ENCODE measurements around the gene SNX9. TPM values are rescaled to one million over a fixed set of nuclear protein-coding genes. Genes with fewer than 3 reads are reported as not detected.
"Not testable (repeated sequence)": the region's sequence is repeated elsewhere in the genome, so short reads cannot be mapped to it uniquely, and the experiment has no call there.

SNX9 gene
- total RNA-seq, 2 experiments from 2014 or later, result 44.9 to 45.1 TPM

- H3K36me3 Mint-ChIP-seq (ENCODE audit: low read depth), result peaks cover 9% of the 10 kb centered on the region
- no peak overlapping the region for H3K4me3 Mint-ChIP-seq
- CTCF ChIA-PET, result interaction anchor here (1.0 to 1.7 kb wide), 2 partner anchors 14 to 106 kb away, joined by 3 to 4 read pairs; no protein-coding TSS in a partner anchor
- H3K27ac Mint-ChIP-seq, result no peak overlapping the region
- TF ChIP-seq CTCF (IDR thresholded peaks at IDR 0.05), result no peak
- no peaks in the 10 kb centered on the region for H3K27me3 Mint-ChIP-seq
- no peak for ATAC-seq
- H3K9me3 Mint-ChIP-seq, result peaks cover 10% of the 10 kb centered on the region
- POLR2A ChIA-PET, result no interaction called here
- DNase-seq, result no peak
- intact Hi-C loops (cut with micrococcal nuclease), result no loop called here
- peaks cover 23% of the 10 kb centered on the region for H3K4me1 Mint-ChIP-seq (ENCODE audit: low read depth)
Observed at GRCh38 chr6:157964100-157964499, 141.1 kb downstream of the SNX9 start.

- no peaks in the 10 kb centered on the region for H3K27me3 Mint-ChIP-seq
- no peak overlapping the region for H3K4me3 Mint-ChIP-seq
- peaks cover 25% of the 10 kb centered on the region for H3K4me1 Mint-ChIP-seq (ENCODE audit: low read depth)
- CTCF ChIA-PET, result interaction anchor here (0.7 kb wide), 1 partner anchor 60 kb away, joined by 3 read pairs; no protein-coding TSS in a partner anchor
- TF ChIP-seq CTCF (IDR thresholded peaks at IDR 0.05), result no peak
- H3K27ac Mint-ChIP-seq, result no peak overlapping the region
- H3K36me3 Mint-ChIP-seq (ENCODE audit: low read depth), result no peaks in the 10 kb centered on the region
- DNase-seq (no peak), ATAC-seq (no peak)
- POLR2A ChIA-PET, result interaction anchor here (0.7 kb wide), 2 partner anchors 17 to 681 kb away, joined by 3 to 4 read pairs; no protein-coding TSS in a partner anchor
- H3K9me3 Mint-ChIP-seq, result peaks cover 1% of the 10 kb centered on the region
- intact Hi-C loops (cut with micrococcal nuclease), result no loop called here
Observed at GRCh38 chr6:157965387-157965786, 142.3 kb downstream of the SNX9 start.

DNA sequence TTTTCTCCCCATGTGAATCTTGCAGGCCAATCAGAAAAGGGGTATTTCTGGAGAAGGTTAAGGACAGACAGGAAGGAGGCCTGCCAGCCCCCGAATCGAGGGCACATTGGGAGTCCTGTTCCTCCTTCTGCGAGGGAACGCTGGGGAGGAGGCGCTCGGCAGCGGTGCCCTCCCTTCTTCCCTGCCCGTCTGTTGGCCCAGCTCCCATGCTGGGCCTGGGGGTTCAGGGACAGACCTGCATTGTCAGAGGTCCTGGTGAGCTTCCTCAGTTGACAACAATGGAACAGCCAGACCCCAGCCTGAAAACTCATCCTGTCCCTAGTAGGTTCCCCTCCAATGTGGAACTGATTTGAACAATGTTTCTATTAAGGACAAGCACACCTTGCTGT, 143.5 kb downstream of the SNX9 start:
- no peak for TF ChIP-seq CTCF (IDR thresholded peaks at IDR 0.05)
- peaks cover 1% of the 10 kb centered on the region for H3K9me3 Mint-ChIP-seq
- intact Hi-C loops (cut with micrococcal nuclease), result no loop called here
- peaks cover 3% of the 10 kb centered on the region for H3K27me3 Mint-ChIP-seq
- H3K27ac Mint-ChIP-seq, result no peak overlapping the region
- CTCF ChIA-PET, result no interaction called here
- DNase-seq, result no peak
- no peak overlapping the region for H3K4me3 Mint-ChIP-seq
- POLR2A ChIA-PET, result no interaction called here
- H3K36me3 Mint-ChIP-seq (ENCODE audit: low read depth), result no peaks in the 10 kb centered on the region
- H3K4me1 Mint-ChIP-seq (ENCODE audit: low read depth), result peaks cover 21% of the 10 kb centered on the region
- no peak for ATAC-seq

DNA sequence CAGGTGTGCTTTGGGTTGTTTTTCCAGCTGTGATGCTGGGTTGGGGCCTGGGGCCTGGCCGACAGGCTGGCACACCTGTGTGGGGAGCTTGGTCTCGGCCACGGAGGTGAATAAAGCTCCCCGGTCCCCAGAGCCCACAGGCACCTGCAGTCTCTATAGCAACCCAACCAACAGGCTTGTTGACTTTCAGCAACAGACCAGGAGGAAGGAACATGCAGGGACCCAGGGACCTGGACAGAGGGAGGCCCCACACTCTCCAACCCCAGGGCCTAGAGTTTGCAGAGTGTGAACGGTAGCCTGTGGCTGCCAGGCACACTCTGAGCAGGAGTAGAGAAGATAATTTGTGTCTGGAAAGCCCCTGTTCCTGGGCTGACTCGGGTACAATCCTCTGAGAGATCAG, 144.0 kb downstream of the SNX9 start:
- no peaks in the 10 kb centered on the region for H3K36me3 Mint-ChIP-seq (ENCODE audit: low read depth)
- intact Hi-C loops (cut with micrococcal nuclease), result no loop called here
- ATAC-seq (no peak), DNase-seq (no peak)
- no peak for TF ChIP-seq CTCF (IDR thresholded peaks at IDR 0.05)
- no peak overlapping the region for H3K4me3 Mint-ChIP-seq
- CTCF ChIA-PET, result no interaction called here
- no peak overlapping the region for H3K27ac Mint-ChIP-seq
- POLR2A ChIA-PET, result no interaction called here
- H3K9me3 Mint-ChIP-seq, result peaks cover 1% of the 10 kb centered on the region
- peaks cover 4% of the 10 kb centered on the region for H3K27me3 Mint-ChIP-seq
- H3K4me1 Mint-ChIP-seq (ENCODE audit: low read depth), result peaks cover 20% of the 10 kb centered on the region

- no peak overlapping the region for H3K4me3 Mint-ChIP-seq
- intact Hi-C loops (cut with micrococcal nuclease), result no loop called here
- peaks cover 1% of the 10 kb centered on the region for H3K9me3 Mint-ChIP-seq
- peaks cover 4% of the 10 kb centered on the region for H3K27me3 Mint-ChIP-seq
- DNase-seq (no peak), ATAC-seq (no peak)
- no peak for TF ChIP-seq CTCF (IDR thresholded peaks at IDR 0.05)
- no peaks in the 10 kb centered on the region for H3K36me3 Mint-ChIP-seq (ENCODE audit: low read depth)
- no peak overlapping the region for H3K27ac Mint-ChIP-seq
- CTCF ChIA-PET, result no interaction called here
- POLR2A ChIA-PET, result no interaction called here
- peaks cover 18% of the 10 kb centered on the region for H3K4me1 Mint-ChIP-seq (ENCODE audit: low read depth)
Observed at GRCh38 chr6:157967486-157967885, 144.4 kb downstream of the SNX9 start.

- H3K4me3 Mint-ChIP-seq; POLR2A ChIA-PET; intact Hi-C loops (cut with micrococcal nuclease); H3K27ac Mint-ChIP-seq; DNase-seq; H3K9me3 Mint-ChIP-seq; H3K27me3 Mint-ChIP-seq; H3K4me1 Mint-ChIP-seq (ENCODE audit: low read depth); H3K36me3 Mint-ChIP-seq (ENCODE audit: low read depth); ATAC-seq: not testable (repeated sequence)
- CTCF ChIA-PET, result interaction anchor here (1.5 kb wide), 1 partner anchor 9 kb away, joined by 5 read pairs; no protein-coding TSS in a partner anchor
Observed at GRCh38 chr6:157972177-157972576, 149.1 kb downstream of the SNX9 start.
